GM12892 (cell line): Measurements from ENCODE around the gene TPST1.
"Not testable (repeated sequence)": the region's sequence is repeated elsewhere in the genome, so short reads cannot be mapped to it uniquely, and the experiment has no call there.

Experiments used
- DNase-seq: peaks from one replicate; pipeline ENCODE4 v3.0.0; 2011; ENCODE audit not compliant: insufficient read length
- FAIRE-seq: peaks from 2 replicates; lab custom pipeline; 2011; peaks lifted over from hg19 to GRCh38; lab: Jason Lieb, UNC
- POLR2A ChIP-seq: IDR thresholded peaks from 2 replicates; pipeline ENCODE4 v1.6.1; 2011; ENCODE audit warnings: low read depth, low read length, control low read depth
- POLR2AphosphoS5 ChIP-seq: IDR thresholded peaks from 2 replicates; pipeline ENCODE4 v1.6.1; 2011; ENCODE audit warnings: low read depth, low read length, control low read depth
- TAF1 ChIP-seq: IDR thresholded peaks from 2 replicates; pipeline ENCODE4 v1.6.1; 2011; ENCODE audit warnings: low read depth, mild to moderate bottlenecking, control low read depth, low read length, borderline replicate concordance

The TPST1 gene

DNA sequence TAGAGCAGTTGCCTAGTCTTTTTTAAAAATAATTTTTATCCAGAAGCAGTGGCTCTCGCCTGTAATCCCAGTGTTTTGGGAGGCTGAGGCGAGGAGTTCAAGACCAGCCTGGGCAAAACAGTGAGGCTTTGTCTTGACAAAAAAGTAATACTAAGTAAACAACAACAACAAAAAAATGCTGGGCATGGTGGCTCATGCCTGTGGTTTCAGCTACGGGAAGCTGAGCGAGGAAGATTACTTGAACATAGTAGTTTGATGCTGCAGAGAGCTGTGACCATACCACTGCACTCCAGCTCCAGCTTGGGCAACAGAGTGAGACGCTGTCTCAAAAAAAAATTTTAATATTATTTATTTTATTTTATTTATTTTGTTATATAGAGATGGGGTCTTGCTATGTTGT, 31.3 kb upstream of the TPST1 start:
- FAIRE-seq (no peak), DNase-seq (no peak)
- TF ChIP-seq TAF1: no peak
- no peak for TF ChIP-seq POLR2A
- no peak for TF ChIP-seq POLR2AphosphoS5

DNA sequence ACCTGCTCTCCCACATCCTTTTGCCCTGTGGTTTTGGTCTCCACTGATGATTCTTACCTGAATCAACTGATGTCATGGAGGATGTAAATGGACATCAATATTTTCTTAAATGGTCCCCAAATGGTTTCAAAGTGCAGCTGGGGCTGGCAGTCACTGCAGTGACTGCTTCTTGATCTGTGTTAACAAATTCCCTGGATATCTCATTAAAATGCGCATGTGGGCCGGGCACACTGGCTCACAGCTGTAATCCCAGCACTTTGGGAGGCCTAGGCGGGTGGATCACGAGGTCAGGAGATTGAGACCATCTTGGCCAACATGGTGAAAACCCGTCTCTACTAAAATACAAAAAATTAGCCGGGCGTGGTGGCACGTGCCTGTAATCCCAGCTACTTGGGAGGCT, 30.1 kb upstream of the TPST1 start:
- not testable (repeated sequence) for FAIRE-seq, DNase-seq

DNA sequence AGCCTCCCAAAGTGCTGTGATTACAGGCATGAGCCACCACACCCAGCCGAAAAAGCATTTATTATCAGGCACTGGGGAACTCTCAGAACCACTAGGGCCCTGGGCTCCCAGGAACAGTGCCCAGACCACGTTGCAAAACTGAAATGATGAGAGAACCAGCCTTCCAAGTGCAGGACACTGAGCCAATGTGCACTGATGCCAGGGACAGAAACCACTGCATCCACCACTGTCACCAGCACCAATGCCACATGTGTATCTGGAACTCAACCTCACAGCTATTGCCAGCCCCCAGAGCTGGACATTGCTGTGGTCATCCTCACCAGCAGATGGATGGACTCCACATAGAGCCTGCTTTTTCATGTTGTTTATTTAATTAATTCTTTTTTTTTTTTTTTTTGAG, 28.2 kb upstream of the TPST1 start:
- TF ChIP-seq POLR2AphosphoS5 (no peak), POLR2A (no peak), TAF1 (no peak)
- no peak for FAIRE-seq
- no peak for DNase-seq

DNA sequence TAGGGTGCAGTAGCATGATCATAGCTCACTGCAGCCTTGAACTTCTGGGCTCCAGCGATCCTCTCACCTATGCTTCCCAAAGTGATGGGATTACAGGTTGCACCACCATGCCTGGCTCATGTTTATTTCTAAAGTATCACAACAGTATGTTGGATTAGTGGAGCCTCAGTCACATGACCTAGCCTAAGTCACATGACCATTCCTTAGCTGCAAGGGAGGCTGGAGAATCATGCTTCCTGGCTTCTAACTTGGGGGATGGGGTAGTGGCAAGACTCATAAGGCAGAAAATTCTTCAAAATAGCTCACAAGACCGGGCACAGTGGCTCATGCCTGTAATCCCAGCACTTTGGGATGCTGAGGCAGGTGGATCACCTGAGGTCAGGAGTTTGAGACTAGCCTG, 26.9 kb upstream of the TPST1 start:
- DNase-seq: no peak
- TF ChIP-seq POLR2AphosphoS5: no peak
- TF ChIP-seq TAF1: no peak
- TF ChIP-seq POLR2A: no peak
- no peak for FAIRE-seq

DNA sequence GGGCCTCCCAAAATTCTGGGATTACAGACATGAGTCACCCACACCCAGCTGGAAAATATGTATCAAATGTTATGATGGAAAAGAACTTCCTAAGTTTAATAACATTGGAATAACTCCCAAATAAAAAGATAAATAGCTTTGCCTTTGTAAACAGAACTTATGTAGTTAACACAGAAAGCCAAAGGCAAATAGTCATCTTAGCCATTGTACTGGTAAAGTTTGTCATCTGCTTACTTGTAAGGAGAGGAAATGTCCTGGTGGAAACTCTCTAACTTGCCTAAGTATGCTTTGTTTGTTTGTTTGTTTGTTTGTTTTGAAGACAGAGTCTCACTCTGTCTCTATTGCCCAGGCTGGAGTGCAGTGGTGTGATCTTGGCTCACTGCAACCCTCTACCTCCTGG, 23.8 kb upstream of the TPST1 start:
- no peak for FAIRE-seq
- TF ChIP-seq POLR2AphosphoS5: no peak
- TF ChIP-seq POLR2A: no peak
- no peak for TF ChIP-seq TAF1
- DNase-seq: no peak

DNA sequence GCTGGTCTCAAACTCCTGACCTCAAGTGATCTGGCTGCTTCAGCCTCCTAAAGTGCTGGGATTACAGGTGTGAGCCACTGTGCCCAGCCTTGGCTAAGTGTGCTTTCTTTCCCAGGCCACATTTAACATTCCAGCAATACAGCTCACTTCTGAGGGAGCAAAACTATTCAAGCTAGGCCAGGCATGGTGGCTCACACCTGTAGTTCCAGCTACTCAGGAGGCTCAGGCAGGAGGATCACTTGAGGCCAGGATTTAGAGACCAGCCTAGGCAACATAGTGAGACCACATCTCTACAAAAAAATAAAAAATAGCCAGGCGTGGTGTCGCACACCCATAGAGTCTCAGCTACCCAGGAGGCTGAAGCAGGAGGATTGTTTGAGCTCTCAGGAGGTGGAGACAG, 23.3 kb upstream of the TPST1 start:
- TF ChIP-seq TAF1: no peak
- no peak for TF ChIP-seq POLR2AphosphoS5
- no peak for TF ChIP-seq POLR2A
- DNase-seq: no peak
- FAIRE-seq: no peak

DNA sequence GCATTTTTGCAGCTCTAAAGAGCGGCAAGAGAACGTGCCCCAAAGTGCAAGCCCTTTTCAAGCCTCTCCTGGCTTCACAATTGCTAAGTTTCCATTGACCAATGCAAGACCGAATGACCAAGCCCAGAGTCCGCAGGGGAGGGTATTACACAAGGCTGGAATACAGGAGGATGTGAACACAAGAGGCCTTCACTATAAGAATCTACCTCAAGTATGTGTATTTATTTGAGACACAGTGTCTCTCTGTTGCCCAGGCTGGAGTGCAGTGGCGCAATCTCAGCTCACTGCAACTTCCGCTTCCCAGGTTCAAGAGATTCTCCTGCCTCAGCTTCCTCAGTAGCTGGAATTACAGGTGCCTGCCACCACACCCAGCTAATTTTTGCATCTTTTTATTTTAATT, 22.2 kb upstream of the TPST1 start:
- DNase-seq: no peak
- no peak for FAIRE-seq
- TF ChIP-seq POLR2A: no peak
- TF ChIP-seq POLR2AphosphoS5: no peak
- no peak for TF ChIP-seq TAF1

DNA sequence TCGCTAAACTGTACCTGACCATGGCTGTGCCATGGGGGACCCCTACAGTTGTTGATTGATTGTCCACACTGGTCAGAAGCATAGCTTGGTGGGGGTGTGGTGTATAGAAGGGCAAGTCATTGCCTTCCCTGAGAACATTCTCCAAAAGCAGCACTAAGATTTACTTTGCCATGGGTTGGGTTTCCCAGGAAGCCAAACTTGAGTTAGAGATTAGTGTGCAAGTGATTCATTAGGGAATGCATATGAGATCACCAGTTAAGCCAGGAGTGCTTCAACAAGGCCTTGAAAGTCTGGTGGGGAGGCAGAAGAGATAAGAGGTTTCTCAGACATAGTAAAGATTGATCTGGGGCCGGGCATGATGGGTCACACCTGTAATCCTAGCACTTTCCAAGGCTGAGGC, 21.4 kb upstream of the TPST1 start:
- FAIRE-seq: no peak
- no peak for DNase-seq
- TF ChIP-seq POLR2A (no peak), POLR2AphosphoS5 (no peak)

DNA sequence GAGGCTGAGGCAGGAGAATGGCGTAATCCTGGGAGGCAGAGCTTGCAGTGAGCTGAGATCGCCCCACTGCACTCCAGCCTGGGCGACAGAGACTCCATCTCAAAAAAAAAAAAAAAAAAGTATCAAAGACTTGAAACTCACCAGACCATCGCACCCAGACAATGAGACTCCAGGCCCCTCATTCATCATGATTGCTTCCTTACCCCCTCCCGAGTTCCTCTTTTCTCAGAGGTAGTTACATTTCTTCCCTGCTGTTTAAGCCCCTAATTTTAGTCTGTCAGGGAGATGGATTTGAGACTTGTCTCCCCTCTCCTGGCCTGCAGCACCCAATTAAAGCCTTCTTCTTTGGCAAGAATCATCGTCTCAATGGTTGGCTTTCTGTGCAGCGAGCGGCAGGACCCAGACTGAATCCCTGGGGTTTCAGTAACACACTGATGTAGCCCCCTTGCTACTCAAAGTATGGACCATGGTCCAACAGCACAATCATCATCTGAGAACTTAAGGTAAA, 19.4 kb upstream of the TPST1 start:
- FAIRE-seq (no peak), DNase-seq (no peak)
- TF ChIP-seq POLR2A (no peak), POLR2AphosphoS5 (no peak), TAF1 (no peak)

DNA sequence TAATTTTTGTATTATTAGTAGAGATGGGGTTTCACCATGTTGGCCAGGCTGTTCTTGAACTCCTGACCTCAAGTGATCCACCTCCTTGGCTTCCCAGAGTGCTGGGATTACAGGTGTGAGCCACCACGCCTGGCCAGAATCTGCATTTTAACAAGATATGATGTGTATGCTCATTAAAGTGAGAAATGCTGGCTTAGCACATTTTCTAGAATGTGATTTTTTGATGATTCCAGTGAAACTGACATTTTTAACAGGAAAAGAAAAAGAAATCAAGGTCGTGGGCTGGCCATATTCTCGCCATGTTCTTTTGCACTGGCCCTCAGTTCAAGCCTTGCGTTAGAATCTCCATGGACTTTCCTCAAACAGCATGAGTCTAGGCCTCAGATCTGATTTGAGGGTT, 18.1 kb upstream of the TPST1 start:
- FAIRE-seq: no peak

DNA sequence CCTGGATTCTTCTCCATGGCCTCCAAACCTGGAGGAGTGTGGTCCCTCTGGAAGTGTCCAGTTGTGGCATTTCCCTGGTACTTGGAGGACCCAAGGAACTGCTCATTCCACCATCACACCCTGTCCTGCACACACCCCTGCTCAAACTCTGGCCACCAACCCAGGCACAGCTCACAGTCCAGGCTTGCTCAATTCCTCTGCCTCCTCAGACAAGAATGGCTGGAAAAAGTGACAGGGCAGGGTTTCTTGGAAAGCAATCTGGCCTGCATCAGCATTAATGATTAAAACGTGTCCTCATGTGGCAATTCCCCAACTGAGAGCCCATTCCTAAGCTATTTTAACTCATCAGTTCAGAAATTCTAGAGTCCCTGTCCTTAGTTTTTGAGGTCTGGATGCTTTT, 17.2 kb upstream of the TPST1 start:
- FAIRE-seq (no peak), DNase-seq (no peak)
- TF ChIP-seq TAF1 (no peak), POLR2A (no peak), POLR2AphosphoS5 (no peak)

More for the DNA sequence above, 18.1 kb upstream of the TPST1 start:
- no peak for TF ChIP-seq POLR2AphosphoS5
- TF ChIP-seq TAF1: no peak
- TF ChIP-seq POLR2A: no peak
- DNase-seq: no peak

DNA sequence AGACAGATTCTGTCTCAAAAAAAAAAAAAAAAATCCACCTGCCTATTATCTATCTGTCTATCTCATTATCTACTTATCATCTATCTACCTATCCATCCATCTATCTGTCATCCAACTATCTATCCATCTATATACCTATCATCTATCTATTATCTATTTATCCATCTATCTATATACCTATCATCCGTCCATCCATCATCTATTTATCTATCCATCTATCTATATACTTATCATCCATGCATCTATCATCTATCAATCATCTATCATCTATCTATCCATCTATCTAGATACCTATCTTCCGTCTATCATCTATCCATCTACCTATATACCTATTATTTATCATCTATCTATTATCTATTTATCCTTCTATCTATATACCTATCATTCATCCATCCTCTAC, 16.5 kb upstream of the TPST1 start:
- DNase-seq (no peak), FAIRE-seq (no peak)
- TF ChIP-seq POLR2AphosphoS5 (no peak), TAF1 (no peak), POLR2A (no peak)
